Memory B cell (primary cell): ENCODE measurements around the gene DCTN1.

Experiments used
- ATAC-seq: fragments of 150-1000 bp; cut with Tn5 transposase; 2 replicates; pipeline ENCODE4 v1.10.0; 2021; ENCODE audit warnings: low read depth, mild to moderate bottlenecking, moderate library complexity
- DNase-seq, 2 donors: peaks; one replicate each; pipeline ENCODE4 v3.0.0; 2022; ENCODE audit warnings: low spot score in 2 of 2
- H3K27ac Mint-ChIP-seq: one replicate; pipeline ENCODE4 v1.8.0; 2022; ENCODE audit warnings: mild to moderate bottlenecking, moderate library complexity, mixed read lengths
- H3K27me3 Mint-ChIP-seq: one replicate; pipeline ENCODE4 v1.8.0; 2022; ENCODE audit warnings: mixed read lengths
- H3K36me3 Mint-ChIP-seq: one replicate; pipeline ENCODE4 v1.8.0; 2022; ENCODE audit warnings: mild to moderate bottlenecking, mixed read lengths
- H3K4me1 Mint-ChIP-seq: one replicate; pipeline ENCODE4 v1.8.0; 2022; ENCODE audit warnings: mixed read lengths
- H3K4me3 Mint-ChIP-seq: one replicate; pipeline ENCODE4 v1.8.0; 2022; ENCODE audit warnings: mild to moderate bottlenecking, moderate library complexity, mixed read lengths
- H3K9me3 Mint-ChIP-seq: one replicate; pipeline ENCODE4 v1.8.0; 2022; ENCODE audit warnings: mixed read lengths

DCTN1 gene

DNA sequence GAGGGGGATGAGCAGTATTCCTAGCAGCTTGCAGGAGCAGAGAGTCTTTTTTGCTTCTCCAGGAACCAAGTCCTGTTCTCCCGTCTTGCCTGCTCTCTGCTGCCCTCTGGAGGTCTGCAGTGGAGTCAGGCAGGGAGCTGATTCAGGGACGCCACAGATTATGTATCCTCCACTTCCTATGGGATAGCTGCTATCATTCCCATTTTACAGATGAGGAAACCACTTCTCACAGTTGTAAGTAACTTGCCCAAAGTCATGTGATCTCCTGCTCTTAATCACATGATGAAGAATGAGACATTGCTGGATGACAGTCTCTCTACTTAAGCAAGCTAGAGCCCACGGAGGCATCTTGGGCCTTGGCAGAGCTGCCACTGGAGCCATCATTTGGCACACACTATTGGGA is 45.2 kb downstream of the DCTN1 start:
- no peak overlapping the region for H3K4me3 Mint-ChIP-seq
- H3K4me1 Mint-ChIP-seq: no peaks in the 10 kb centered on the region
- DNase-seq (peak; percentile 71 to 78), ATAC-seq (peak; percentile 81)
- H3K27ac Mint-ChIP-seq: no peak overlapping the region
- H3K9me3 Mint-ChIP-seq: no peaks in the 10 kb centered on the region
- H3K27me3 Mint-ChIP-seq: no peaks in the 10 kb centered on the region
- peaks cover 7% of the 10 kb centered on the region for H3K36me3 Mint-ChIP-seq

- Mint-ChIP-seq H3K36me3 (peaks cover 7% of the 10 kb centered on the region), H3K27me3 (no peaks in the 10 kb centered on the region), H3K4me1 (no peaks in the 10 kb centered on the region), H3K9me3 (no peaks in the 10 kb centered on the region), H3K4me3 (no peak overlapping the region), H3K27ac (no peak overlapping the region)
- ATAC-seq: no peak
- no peak for DNase-seq
These were observed 46.1 kb downstream of the DCTN1 start for GRCh38 chr2:74333896-74334586.

DNA sequence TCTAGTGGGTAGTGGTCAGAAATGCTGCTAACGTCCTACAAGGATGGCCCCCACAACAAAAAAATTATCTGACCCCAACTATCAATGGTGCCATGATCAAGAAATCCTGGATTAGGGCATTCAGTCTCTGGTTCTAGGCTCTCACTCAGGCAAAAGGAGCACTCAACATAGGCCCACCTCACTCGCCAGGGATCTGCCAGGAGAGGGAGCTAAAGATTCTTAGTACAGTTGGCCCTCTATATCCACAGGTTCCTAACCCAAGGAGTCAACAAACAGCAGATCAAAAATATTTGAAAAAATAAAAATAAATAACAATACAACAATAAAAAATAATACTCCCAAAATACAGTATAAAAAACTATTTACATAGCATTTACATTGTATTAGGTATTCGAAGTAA is 46.9 kb downstream of the DCTN1 start:
- H3K9me3 Mint-ChIP-seq: no peaks in the 10 kb centered on the region
- no peaks in the 10 kb centered on the region for H3K27me3 Mint-ChIP-seq
- H3K4me3 Mint-ChIP-seq: no peak overlapping the region
- no peaks in the 10 kb centered on the region for H3K4me1 Mint-ChIP-seq
- DNase-seq (no peak), ATAC-seq (no peak)
- H3K36me3 Mint-ChIP-seq: peaks cover 7% of the 10 kb centered on the region
- H3K27ac Mint-ChIP-seq: no peak overlapping the region

GRCh38 chr2:74332550-74333174 is 47.4 kb downstream of the DCTN1 start:
- no peak overlapping the region for H3K4me3 Mint-ChIP-seq
- H3K27ac Mint-ChIP-seq: no peak overlapping the region
- no peaks in the 10 kb centered on the region for H3K4me1 Mint-ChIP-seq
- H3K9me3 Mint-ChIP-seq: no peaks in the 10 kb centered on the region
- peaks cover 3% of the 10 kb centered on the region for H3K36me3 Mint-ChIP-seq
- DNase-seq (no peak), ATAC-seq (no peak)
- no peaks in the 10 kb centered on the region for H3K27me3 Mint-ChIP-seq

- peaks cover 6% of the 10 kb centered on the region for H3K36me3 Mint-ChIP-seq
- ATAC-seq (no peak), DNase-seq (no peak)
- H3K4me1 Mint-ChIP-seq: no peaks in the 10 kb centered on the region
- no peak overlapping the region for H3K27ac Mint-ChIP-seq
- H3K4me3 Mint-ChIP-seq: no peak overlapping the region
- H3K9me3 Mint-ChIP-seq: no peaks in the 10 kb centered on the region
- no peaks in the 10 kb centered on the region for H3K27me3 Mint-ChIP-seq
These were observed 51.5 kb downstream of the DCTN1 start for GRCh38 chr2:74328573-74328972.

DNA sequence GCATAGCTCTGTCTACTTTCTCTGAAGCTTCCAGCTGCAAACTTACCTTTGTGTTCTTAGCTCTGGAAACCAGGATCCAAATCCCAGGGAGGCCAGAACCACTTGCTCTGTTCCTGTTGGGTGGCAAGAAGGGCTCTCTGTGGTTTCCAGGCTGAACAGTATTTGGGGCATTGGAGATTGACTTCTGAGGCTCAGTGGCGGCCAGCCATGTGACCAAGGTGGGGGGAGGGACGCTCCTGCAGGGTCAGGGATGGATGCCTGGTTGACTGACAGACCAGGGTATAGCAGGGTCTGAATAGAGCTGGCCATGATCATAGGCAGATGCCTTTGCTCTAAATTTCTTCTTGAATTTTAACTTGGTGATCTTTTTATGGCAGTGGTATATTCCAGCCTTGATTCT is 52.0 kb downstream of the DCTN1 start:
- Mint-ChIP-seq H3K36me3 (peaks cover 6% of the 10 kb centered on the region), H3K27me3 (no peaks in the 10 kb centered on the region), H3K9me3 (no peaks in the 10 kb centered on the region), H3K4me3 (no peak overlapping the region), H3K27ac (no peak overlapping the region), H3K4me1 (no peaks in the 10 kb centered on the region)
- no peak for ATAC-seq
- no peak for DNase-seq

- no peak overlapping the region for H3K27ac Mint-ChIP-seq
- DNase-seq (no peak), ATAC-seq (no peak)
- H3K4me1 Mint-ChIP-seq: no peaks in the 10 kb centered on the region
- no peaks in the 10 kb centered on the region for H3K9me3 Mint-ChIP-seq
- H3K4me3 Mint-ChIP-seq: no peak overlapping the region
- peaks cover 7% of the 10 kb centered on the region for H3K36me3 Mint-ChIP-seq
- H3K27me3 Mint-ChIP-seq: no peaks in the 10 kb centered on the region
These were observed 52.5 kb downstream of the DCTN1 start for GRCh38 chr2:74327627-74328026.

DNA sequence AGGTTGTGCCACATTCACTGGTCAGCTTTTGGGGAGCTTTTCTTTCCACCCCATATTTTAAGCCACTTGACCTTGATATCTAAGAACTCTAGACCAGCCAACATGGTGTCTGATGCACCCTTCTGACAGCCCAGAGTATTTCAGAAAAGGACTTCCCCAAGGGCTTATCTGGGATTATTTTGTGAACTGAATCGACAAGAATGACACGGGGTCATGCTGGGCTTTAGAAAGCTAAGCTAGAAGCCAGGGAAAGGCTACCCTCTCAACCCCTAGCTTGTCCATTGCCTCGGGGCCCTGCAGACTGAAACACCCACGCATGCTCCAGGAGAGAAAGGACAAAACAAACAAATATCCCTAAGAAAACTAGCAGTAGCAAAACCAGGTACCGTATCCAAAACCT is 52.9 kb downstream of the DCTN1 start:
- Mint-ChIP-seq H3K27ac (no peak overlapping the region), H3K9me3 (no peaks in the 10 kb centered on the region), H3K4me1 (no peaks in the 10 kb centered on the region), H3K27me3 (no peaks in the 10 kb centered on the region), H3K36me3 (peaks cover 5% of the 10 kb centered on the region), H3K4me3 (no peak overlapping the region)
- DNase-seq: no peak
- no peak for ATAC-seq

DNA sequence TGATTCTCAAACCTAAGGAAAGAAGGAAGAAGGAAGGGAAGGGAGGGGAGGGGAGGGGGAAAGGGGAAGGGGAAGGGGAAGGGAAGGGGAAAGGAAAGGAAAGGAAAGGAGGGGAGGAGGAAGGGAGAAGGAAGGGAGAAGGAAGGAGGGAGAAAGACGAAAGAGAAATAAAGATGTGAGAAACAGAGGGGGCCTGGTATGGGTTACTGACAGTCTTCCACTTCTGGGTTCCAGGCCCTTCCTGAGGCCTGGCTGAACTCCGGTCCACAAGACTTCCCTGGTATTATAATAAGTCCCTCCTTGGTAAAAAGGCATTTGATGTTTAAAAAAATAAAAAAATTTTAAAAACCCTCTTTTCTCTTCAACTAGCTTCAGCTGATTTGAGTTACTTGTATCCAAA is 54.3 kb downstream of the DCTN1 start:
- no peaks in the 10 kb centered on the region for H3K4me1 Mint-ChIP-seq
- DNase-seq (no peak), ATAC-seq (no peak)
- H3K36me3 Mint-ChIP-seq: peaks cover 7% of the 10 kb centered on the region
- H3K27ac Mint-ChIP-seq: no peak overlapping the region
- H3K4me3 Mint-ChIP-seq: no peak overlapping the region
- H3K9me3 Mint-ChIP-seq: no peaks in the 10 kb centered on the region
- no peaks in the 10 kb centered on the region for H3K27me3 Mint-ChIP-seq

DNA sequence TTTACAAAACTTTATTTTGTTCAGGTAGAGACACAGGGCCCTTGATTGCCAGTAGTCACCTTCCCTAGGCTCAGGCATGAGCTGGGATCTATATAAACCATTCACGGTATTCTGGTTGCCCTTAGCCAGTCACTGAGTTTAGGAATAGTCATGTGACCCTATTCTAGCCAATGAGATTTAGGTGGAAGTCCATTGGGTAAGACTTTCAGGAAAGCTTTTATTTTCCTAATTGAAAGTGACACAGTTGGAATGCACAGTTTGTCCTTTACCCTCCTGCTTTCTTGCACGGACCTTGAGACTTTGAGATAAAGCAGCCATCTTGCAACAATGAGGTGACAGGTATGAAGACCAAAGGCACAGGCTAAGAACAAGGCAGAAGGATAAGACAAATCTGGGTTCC is 58.4 kb downstream of the DCTN1 start:
- Mint-ChIP-seq H3K27me3 (no peaks in the 10 kb centered on the region), H3K4me3 (no peak overlapping the region), H3K9me3 (no peaks in the 10 kb centered on the region), H3K4me1 (no peaks in the 10 kb centered on the region), H3K27ac (no peak overlapping the region), H3K36me3 (peaks cover 9% of the 10 kb centered on the region)
- ATAC-seq: no peak
- no peak for DNase-seq

DNA sequence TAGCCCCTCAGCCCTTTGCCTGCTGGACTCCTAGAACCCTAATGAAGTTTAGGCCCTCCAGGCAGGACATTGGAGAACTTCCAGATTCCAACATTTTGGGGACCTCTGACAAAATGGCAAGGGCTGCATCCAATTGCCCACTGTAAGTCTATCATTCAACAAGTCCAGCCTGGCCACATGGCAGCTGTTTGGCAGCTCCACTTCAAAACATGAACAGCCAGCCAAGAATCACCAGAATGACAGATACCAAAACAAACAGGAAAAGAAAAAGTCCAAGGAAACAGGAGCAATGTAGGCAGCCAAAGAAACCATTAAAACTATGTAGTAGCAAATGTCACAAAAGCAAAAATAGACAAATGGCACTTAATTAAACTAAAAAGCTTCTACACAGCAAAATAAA is 62.4 kb downstream of the DCTN1 start:
- Mint-ChIP-seq H3K4me3 (no peak overlapping the region), H3K9me3 (no peaks in the 10 kb centered on the region), H3K27me3 (no peaks in the 10 kb centered on the region), H3K27ac (no peak overlapping the region), H3K4me1 (no peaks in the 10 kb centered on the region), H3K36me3 (peaks cover 14% of the 10 kb centered on the region)
- ATAC-seq (no peak), DNase-seq (no peak)

DNA sequence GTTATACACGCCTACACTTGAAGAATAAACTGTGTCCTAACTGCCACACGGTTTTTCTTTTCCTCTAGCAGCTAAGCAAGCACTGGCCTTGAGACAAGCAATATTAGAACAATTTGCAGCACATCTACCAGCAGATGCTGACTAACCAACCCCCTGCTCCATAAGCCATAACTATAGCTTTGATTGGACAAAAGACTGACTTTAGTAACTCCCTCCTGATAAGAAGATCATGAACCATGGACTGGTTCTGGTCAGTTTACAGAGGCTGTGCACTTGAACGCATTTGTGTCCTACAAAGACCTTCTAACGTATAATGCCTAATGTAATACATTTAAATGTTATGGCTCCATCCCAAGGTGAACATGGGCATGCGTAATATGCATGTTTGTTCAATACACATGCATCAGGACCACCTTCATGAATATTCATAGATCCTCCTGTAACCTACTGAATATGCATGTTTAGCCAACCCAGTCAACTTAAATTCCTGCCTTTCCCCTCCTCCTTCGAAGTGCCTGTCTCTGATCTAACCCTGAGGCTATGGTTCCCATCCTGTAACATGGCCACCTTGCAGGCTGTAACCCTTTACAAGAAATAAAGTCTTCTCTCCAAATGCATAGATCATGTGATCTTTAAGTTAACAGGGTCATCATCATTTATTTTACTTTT is 63.4 kb downstream of the DCTN1 start:
- H3K4me3 Mint-ChIP-seq: no peak overlapping the region
- no peak overlapping the region for H3K27ac Mint-ChIP-seq
- H3K36me3 Mint-ChIP-seq: peaks cover 16% of the 10 kb centered on the region
- no peaks in the 10 kb centered on the region for H3K27me3 Mint-ChIP-seq
- H3K9me3 Mint-ChIP-seq: no peaks in the 10 kb centered on the region
- ATAC-seq (no peak), DNase-seq (no peak)
- H3K4me1 Mint-ChIP-seq: no peaks in the 10 kb centered on the region

DNA sequence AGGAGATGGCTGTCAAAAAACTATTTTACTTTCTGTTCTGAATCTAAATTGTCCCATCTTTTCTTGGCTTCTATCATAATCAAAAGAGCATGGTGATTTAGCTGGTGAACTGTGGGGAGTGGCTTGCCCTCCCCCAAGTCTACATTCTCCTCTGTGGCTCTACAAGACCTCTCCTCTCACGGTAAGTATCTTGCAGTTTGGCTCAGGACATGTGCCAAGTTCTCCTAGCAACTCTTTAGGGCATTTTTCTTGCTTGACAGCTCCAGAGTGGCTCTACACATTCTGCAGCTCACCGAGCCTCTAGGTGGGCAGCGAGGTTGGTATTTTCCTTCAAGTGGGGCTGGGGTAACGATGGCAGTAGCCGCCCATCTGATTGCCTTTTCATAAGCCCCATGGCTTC is 66.0 kb downstream of the DCTN1 start:
- H3K4me1 Mint-ChIP-seq: no peaks in the 10 kb centered on the region
- ATAC-seq: no peak
- H3K4me3 Mint-ChIP-seq: no peak overlapping the region
- no peaks in the 10 kb centered on the region for H3K9me3 Mint-ChIP-seq
- peaks cover 14% of the 10 kb centered on the region for H3K36me3 Mint-ChIP-seq
- H3K27me3 Mint-ChIP-seq: no peaks in the 10 kb centered on the region
- no peak overlapping the region for H3K27ac Mint-ChIP-seq
- DNase-seq: no peak

DNA sequence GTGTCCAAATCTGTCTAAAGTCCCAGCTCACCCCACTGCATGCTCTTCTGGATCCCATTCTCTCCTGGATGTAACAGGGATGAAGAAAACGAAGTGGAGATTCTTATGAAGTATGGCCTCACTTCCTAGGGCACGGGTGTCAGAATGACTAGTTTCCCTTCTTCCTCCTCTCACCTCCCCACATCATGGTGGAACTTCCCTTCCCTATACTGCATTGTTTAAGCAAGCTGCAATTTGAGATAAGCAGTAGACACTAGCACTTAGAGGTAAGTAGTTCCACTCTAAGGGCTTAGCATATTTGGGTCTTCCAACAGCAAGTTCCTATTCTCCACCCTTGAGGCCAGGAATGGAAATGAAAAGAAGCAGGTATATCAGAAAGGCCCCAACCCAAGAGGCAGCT is 66.6 kb downstream of the DCTN1 start:
- H3K36me3 Mint-ChIP-seq: peaks cover 14% of the 10 kb centered on the region
- no peak for ATAC-seq
- H3K27me3 Mint-ChIP-seq: no peaks in the 10 kb centered on the region
- H3K4me1 Mint-ChIP-seq: no peaks in the 10 kb centered on the region
- H3K9me3 Mint-ChIP-seq: no peaks in the 10 kb centered on the region
- no peak overlapping the region for H3K4me3 Mint-ChIP-seq
- no peak for DNase-seq
- H3K27ac Mint-ChIP-seq: no peak overlapping the region

DNA sequence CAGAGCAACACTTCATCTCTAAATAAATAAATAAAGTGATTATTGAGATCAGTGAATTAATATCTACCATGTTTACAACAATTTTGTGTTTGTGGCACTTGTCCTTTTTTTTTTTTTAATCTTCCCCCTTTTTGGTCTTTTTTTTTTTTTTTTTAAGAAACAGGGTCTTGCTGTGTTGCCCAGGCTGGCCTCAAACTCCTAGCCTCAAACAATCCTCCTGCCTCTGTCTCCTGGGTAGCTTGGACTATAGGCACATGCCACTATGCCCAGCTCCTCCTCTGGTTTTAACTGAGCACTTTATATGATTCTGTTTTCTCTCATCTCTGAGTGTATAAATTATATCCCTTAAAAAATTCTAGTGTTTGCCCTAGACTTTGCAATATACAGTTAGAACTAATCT is 67.2 kb downstream of the DCTN1 start:
- H3K27ac Mint-ChIP-seq: no peak overlapping the region
- ATAC-seq (no peak), DNase-seq (no peak)
- no peaks in the 10 kb centered on the region for H3K27me3 Mint-ChIP-seq
- no peak overlapping the region for H3K4me3 Mint-ChIP-seq
- no peaks in the 10 kb centered on the region for H3K9me3 Mint-ChIP-seq
- H3K4me1 Mint-ChIP-seq: no peaks in the 10 kb centered on the region
- H3K36me3 Mint-ChIP-seq: peaks cover 14% of the 10 kb centered on the region
